NOMO-1 treated with dmso at 0.1 percent for 144 hours (cell line): ENCODE results near the gene NOTCH2.
"Not testable (repeated sequence)": the region's sequence is repeated elsewhere in the genome, so short reads cannot be mapped to it uniquely, and the experiment has no call there.

Experiments
- DNase-seq: peaks from one replicate; lab custom pipeline; 2025; ENCODE audit not compliant: unreplicated experiment; lab: John Stamatoyannopoulos, UW

The NOTCH2 gene

GRCh38 chr1:119975582-119976254, 93.7 kb downstream of the NOTCH2 start:
- DNase-seq = not testable (repeated sequence)

- peak; percentile 13 for DNase-seq
Measured at GRCh38 chr1:119975006-119975405, 94.5 kb downstream of the NOTCH2 start.

DNA sequence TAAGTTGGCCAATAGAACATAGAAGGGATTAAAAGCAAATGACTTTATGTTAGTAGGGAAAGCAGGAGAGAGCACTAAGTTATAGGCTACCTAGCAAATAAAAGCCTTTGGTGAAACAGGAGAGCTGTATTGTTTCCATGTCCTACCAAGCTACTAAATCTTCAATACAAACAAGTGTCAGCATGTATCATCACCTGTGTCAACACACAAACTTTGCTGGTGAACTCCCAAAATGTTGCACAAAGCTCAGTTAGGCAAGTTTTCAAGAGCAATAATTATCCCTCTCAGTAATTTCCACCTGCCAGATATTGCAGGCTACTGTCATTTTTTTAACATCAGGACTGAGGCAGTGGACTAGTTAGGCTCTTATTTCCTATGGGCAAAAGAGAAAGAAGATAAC, 95.4 kb downstream of the NOTCH2 start:
- DNase-seq = no peak

DNA sequence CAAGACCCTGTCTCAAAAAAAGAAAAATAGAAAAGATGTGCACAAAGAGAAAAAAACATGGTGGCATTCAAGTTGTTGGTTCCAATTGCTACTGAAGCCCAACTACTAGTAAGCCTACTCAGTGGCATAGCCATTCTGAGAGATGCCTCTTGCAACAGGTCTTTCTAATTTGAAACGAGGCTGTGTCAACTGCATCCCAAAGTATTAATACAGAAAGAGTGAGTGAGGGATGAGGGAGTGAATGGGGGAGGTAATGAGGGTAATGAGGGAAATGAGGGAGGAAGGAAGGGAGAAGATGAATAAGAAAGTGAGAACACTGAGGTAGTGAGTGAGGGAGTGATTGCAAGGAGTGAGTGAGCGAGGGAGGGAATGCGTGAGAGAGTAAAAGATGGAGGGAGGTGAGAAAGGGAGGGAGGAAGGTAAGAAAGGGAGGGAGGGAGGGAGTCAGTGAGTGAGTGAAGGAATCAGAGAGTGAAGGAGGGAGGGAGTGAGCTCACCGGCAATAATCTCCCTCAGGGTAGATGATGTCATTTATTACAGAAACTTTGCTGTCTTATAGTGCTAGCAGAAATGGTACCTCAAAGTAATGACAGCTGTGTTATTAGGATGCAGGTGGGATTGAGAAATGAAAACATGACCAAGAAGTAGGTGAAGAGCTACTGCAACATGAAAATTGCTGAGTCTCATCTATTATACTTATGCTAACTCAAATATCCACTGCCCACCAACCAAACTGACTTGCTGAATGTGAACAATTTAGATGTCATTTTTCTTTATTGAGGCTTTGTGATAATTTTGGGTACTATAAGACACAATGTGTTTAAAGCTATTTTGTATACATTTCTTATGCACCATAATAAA, 97.5 kb downstream of the NOTCH2 start:
- DNase-seq = no peak

GRCh38 chr1:119968601-119969000, 100.9 kb downstream of the NOTCH2 start:
- DNase-seq = no peak

DNA sequence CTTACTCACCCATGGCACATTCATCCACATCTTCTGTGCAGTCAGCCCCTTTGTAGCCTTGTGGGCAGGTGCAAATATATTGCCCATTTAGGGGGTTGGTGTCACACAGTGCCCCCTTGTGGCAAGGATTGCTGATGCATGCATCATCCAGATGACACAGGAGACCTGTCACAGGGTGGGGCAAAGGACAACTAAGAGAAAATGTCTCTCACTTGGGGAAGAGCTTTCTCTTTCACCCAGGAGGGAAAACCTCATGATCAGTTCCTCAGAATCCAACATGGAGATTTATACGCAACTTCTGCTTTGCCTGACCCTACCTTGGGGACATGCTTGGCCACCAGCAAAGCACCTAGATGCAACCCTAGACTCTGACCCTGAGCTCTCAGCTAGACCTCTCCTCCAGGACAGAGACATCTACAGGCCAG, 101.4 kb downstream of the NOTCH2 start:
- DNase-seq = no peak

DNA sequence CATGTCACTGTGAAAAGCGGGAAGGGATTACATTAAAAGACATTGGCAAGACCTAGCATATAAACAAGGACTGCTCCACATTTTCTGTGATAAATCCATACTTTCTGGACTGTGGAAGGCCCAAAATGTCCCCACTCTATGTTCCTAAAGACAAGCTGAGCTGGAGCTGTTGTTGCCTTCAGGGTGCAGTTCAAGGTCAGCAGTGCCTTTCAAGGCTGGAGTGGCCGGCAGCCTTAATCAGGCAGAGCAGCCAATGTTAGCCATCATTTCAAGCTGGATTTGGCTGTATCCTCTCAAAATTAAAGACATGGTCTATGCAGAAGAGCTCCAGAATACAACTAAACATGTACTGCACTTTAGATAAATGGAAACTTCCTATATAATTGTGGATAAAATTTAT, 102.8 kb downstream of the NOTCH2 start:
- DNase-seq = no peak

- DNase-seq = no peak
Measured at GRCh38 chr1:119966020-119966419, 103.4 kb downstream of the NOTCH2 start.

DNA sequence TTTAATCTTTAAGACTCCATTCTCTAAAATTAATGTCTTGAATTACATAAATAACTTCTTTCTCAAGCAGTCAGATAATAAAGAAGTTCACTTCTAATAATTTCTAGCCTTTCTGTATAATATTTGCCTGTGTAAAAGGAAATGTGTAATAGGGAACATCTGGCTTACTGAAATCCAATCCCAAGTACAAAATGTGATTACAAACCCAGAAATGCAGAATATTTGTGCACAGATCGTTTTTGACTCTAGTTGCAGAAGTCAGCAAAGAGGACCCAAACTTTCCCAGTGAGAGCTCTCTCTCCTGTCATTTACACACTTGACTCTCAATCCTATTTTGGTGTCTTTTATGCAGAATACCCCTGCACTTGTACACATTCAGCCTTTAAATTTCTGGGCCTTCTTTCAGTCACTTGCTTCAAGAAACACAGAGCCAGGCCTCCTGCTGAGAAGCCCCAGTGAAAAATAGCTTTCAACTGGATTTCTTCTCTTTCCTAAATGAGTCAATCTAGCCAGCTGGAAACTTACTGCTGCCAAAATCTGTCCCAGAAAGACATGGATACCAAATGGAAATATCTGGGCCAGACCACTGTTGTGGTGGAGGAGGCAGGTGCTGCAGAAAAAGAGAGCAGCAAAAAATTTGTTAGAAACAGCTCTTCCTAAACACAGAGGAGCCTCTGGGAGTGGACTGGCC, 104.6 kb downstream of the NOTCH2 start:
- DNase-seq = no peak

- DNase-seq = no peak
Measured at GRCh38 chr1:119962296-119962968, 107.0 kb downstream of the NOTCH2 start.

GRCh38 chr1:119960501-119960900, 109.0 kb downstream of the NOTCH2 start:
- DNase-seq = no peak

DNA sequence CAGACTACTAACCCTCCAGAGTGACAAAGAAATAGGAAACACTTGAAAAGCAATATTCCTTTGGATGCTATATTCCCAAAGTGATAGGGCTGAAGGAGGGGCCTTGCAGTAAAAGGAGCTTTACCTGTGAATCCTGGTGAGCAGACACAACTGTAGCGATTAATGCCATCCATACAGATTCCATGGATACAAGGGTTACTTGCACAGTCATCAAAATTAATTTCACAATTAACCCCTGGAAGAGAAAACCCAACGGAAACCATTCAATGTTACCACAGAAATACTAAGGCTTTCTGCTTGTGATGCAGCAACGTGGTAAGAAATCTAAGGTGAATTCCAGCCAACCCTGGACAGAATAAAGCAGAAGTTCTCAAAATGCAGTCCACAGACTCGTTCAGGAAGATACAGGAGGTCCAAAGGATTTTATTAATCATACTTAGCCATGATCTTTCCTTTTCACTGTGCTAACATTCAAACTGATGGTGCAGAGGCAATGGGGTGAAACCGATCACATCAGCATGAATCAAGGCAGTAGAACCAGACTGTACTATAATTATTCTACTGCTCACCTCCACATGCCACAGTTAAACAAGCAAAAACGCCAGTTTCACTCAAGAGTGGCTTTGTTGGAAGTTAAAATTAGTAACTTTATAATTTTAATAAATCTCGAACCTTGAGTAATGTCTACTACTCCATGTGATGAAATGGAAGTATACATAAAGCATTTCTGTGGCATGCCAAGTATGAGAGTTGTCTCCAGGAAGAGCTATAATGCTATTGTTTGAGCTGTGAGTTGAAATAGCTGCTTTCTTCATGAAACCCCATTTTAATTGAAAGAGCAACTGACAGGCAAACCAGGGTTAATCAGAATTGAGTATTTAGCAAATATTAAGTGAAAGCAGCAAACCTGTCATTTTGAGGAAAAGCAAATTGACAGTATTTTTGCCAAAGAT, 109.9 kb downstream of the NOTCH2 start:
- no peak for DNase-seq

- DNase-seq = no peak
Measured at GRCh38 chr1:119958223-119958622, 111.2 kb downstream of the NOTCH2 start.

- DNase-seq = no peak
Measured at GRCh38 chr1:119956306-119956705, 113.2 kb downstream of the NOTCH2 start.

DNA sequence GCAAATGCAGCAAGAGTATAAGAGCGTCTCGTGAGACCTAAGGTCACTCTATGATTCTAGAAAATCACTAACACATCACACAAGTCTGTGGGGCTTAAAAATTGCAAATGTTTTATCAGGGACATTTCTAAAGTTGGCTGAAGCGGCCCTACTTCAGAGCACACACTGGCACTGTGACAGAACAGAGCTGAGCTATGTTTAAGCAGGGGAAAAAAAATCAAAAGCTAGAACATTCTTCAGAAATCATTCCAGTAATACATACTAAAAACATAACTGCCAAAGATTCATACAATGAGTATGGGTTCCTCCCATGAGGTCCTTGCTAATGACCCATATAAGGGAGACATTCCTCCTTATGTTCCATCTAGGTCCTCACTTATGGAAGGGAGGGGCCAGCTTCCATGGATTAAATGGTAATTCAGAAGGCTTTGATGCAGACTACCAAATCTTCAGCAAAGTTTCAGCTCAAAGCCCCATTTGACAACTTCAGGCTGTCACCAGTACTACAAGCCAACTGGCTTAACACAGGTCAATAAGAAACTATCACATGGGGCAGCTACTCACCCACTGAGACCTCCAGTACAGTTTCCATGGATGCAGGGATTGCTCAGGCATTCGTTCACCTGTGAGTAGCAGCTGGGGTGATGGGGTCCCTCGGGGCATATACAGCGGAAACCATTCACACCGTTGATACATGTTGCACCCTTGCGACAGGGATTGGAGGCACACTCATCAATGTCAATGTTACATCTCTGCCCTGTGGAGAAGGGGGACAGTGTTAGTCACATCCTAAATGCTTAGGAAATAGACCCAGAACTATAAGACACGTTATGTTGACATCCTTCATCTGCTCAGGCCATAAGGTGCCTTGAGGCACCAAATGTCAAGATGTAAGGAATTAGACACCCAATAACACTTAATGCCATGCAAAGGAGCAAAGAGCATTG, 114.7 kb downstream of the NOTCH2 start:
- no peak for DNase-seq

- no peak for DNase-seq
Measured at GRCh38 chr1:119953266-119953998, 116.0 kb downstream of the NOTCH2 start.

GRCh38 chr1:119952496-119952895, 117.0 kb downstream of the NOTCH2 start:
- no peak for DNase-seq
